ENCODE results near the gene PAM. TPM values are rescaled to one million over a fixed set of nuclear protein-coding genes. Genes with fewer than 3 reads are reported as not detected.

Gene PAM
- total RNA-seq, 6 experiments from 2014 or later, result 164 to 266 (median 182) TPM

GRCh38 chr5:102924963-102925362 lies 169.9 kb downstream of the PAM start:
- Mint-ChIP-seq H3K27me3 (ENCODE audit: insufficient read depth) (no peaks in the 10 kb centered on the region; the same call in 1 of the 2 replicates), H3K4me1 (ENCODE audit: low read depth) (peaks cover 33% of the 10 kb centered on the region), H3K9me3 (no peaks in the 10 kb centered on the region), H3K27ac (no peak overlapping the region), H3K36me3 (ENCODE audit: low read depth) (peaks cover 18% of the 10 kb centered on the region), H3K4me3 (no peak overlapping the region)
- TF ChIP-seq, protein P1, sequence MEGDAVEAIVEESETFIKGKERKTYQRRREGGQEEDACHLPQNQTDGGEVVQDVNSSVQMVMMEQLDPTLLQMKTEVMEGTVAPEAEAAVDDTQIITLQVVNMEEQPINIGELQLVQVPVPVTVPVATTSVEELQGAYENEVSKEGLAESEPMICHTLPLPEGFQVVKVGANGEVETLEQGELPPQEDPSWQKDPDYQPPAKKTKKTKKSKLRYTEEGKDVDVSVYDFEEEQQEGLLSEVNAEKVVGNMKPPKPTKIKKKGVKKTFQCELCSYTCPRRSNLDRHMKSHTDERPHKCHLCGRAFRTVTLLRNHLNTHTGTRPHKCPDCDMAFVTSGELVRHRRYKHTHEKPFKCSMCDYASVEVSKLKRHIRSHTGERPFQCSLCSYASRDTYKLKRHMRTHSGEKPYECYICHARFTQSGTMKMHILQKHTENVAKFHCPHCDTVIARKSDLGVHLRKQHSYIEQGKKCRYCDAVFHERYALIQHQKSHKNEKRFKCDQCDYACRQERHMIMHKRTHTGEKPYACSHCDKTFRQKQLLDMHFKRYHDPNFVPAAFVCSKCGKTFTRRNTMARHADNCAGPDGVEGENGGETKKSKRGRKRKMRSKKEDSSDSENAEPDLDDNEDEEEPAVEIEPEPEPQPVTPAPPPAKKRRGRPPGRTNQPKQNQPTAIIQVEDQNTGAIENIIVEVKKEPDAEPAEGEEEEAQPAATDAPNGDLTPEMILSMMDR (IDR thresholded peaks at IDR 0.05), result no peak
- no peak for DNase-seq

GRCh38 chr5:102927007-102927406 lies 171.9 kb downstream of the PAM start:
- H3K9me3 Mint-ChIP-seq, result no peaks in the 10 kb centered on the region
- no peaks in the 10 kb centered on the region; the same call in 1 of the 2 replicates for H3K27me3 Mint-ChIP-seq (ENCODE audit: insufficient read depth)
- H3K27ac Mint-ChIP-seq, result no peak overlapping the region

GRCh38 chr5:102930244-102930643 lies 175.1 kb downstream of the PAM start:
- no peak overlapping the region for H3K4me3 Mint-ChIP-seq
- DNase-seq, result no peak
- H3K27ac Mint-ChIP-seq, result no peak overlapping the region
- no peaks in the 10 kb centered on the region for H3K9me3 Mint-ChIP-seq
- peaks cover 4% of the 10 kb centered on the region; the same call in 1 of the 2 replicates for H3K36me3 Mint-ChIP-seq (ENCODE audit: low read depth)
- TF ChIP-seq, protein P1 (IDR thresholded peaks at IDR 0.05), result no peak
- no peaks in the 10 kb centered on the region; the same call in 1 of the 2 replicates for H3K27me3 Mint-ChIP-seq (ENCODE audit: insufficient read depth)
- H3K4me1 Mint-ChIP-seq (ENCODE audit: low read depth), result no peaks in the 10 kb centered on the region

More at GRCh38 chr5:102927007-102927406, 171.9 kb downstream of the PAM start:
- Mint-ChIP-seq H3K4me3 (no peak overlapping the region), H3K4me1 (ENCODE audit: low read depth) (peaks cover 16% of the 10 kb centered on the region), H3K36me3 (ENCODE audit: low read depth) (peaks cover 16% of the 10 kb centered on the region)
- DNase-seq, result no peak
- TF ChIP-seq, protein P1 (IDR thresholded peaks at IDR 0.05), result no peak

- Mint-ChIP-seq H3K4me3 (no peak overlapping the region), H3K9me3 (no peaks in the 10 kb centered on the region), H3K27ac (no peak overlapping the region), H3K4me1 (ENCODE audit: low read depth) (no peaks in the 10 kb centered on the region), H3K36me3 (ENCODE audit: low read depth) (no peaks in the 10 kb centered on the region; the same call in 1 of the 2 replicates), H3K27me3 (ENCODE audit: insufficient read depth) (no peaks in the 10 kb centered on the region; the same call in 1 of the 2 replicates)
- TF ChIP-seq, protein P1 (IDR thresholded peaks at IDR 0.05), result no peak
- DNase-seq, result no peak
Observed at GRCh38 chr5:102931085-102931725, 176.1 kb downstream of the PAM start.

- TF ChIP-seq, protein P1 (IDR thresholded peaks at IDR 0.05), result no peak
- H3K36me3 Mint-ChIP-seq (ENCODE audit: low read depth), result no peaks in the 10 kb centered on the region; the same call in 1 of the 2 replicates
- H3K27me3 Mint-ChIP-seq (ENCODE audit: insufficient read depth), result no peaks in the 10 kb centered on the region
- H3K4me3 Mint-ChIP-seq, result no peak overlapping the region
- H3K4me1 Mint-ChIP-seq (ENCODE audit: low read depth), result peaks cover 4% of the 10 kb centered on the region
- H3K9me3 Mint-ChIP-seq, result no peaks in the 10 kb centered on the region
- DNase-seq, result no peak
- no peak overlapping the region for H3K27ac Mint-ChIP-seq
Observed at GRCh38 chr5:102932781-102933180, 177.7 kb downstream of the PAM start.
